Epithelial cell of esophagus (primary cell): ENCODE results near the gene DLL1.

ENCODE experiments used
- DNase-seq: peaks from one replicate; pipeline ENCODE4 v3.0.0; 2010; ENCODE audit warnings: low read depth
- H3K4me3 ChIP-seq: 2 replicates; pipeline ENCODE4 v1.5.1; 2011; ENCODE audit warnings: mild to moderate bottlenecking, low read length, control low read depth
- CTCF ChIP-seq: IDR thresholded peaks from 2 replicates; pipeline ENCODE4 v1.5.1; 2011; ENCODE audit warnings: low read depth, mild to moderate bottlenecking, low read length, control low read depth, inconsistent platforms; ENCODE audit not compliant: insufficient read depth; ENCODE audit errors: missing control alignments

Gene DLL1

GRCh38 chr6:170234419-170234818 lies 56.5 kb downstream of the DLL1 start:
- DNase-seq: no peak
- no peak for TF ChIP-seq CTCF
- no peak overlapping the region for H3K4me3 ChIP-seq

- TF ChIP-seq CTCF: no peak
- H3K4me3 ChIP-seq: no peak overlapping the region
- DNase-seq: no peak
These were observed 57.3 kb downstream of the DLL1 start for GRCh38 chr6:170233286-170234205.
